ENCODE data around the gene LATS1.

GRCh38 chr6:149686230-149686629 lies 31.7 kb downstream of the LATS1 start:
- TF ChIP-seq CTCF (IDR thresholded peaks at IDR 0.05; ENCODE audit: low read depth, low read length, missing input control) (no peak), RAD21 (IDR thresholded peaks at IDR 0.05) (no peak)
